Naive thymus-derived CD4-positive, alpha-beta T cell (primary cell): ENCODE measurements around the gene IL26. TPM values are rescaled to one million over a fixed set of nuclear protein-coding genes. Genes with fewer than 3 reads are reported as not detected.
"Not testable (repeated sequence)": the region's sequence is repeated elsewhere in the genome, so short reads cannot be mapped to it uniquely, and the experiment has no call there.

Experiments used
- ATAC-seq: fragments of 150-1000 bp; cut with Tn5 transposase; 2 replicates; pipeline ENCODE4 v1.10.0; 2021; ENCODE audit warnings: mild to moderate bottlenecking, moderate library complexity
- CTCF ChIA-PET: fragments of 350-600 bp; sonication (Branson Sonifier 250); formaldehyde crosslinking; loops from one replicate; lab custom pipeline; 2021; ENCODE audit warnings: antibody characterized with exemption; lab: Charles Lee
- POLR2A ChIA-PET: fragments of 350-600 bp; sonication (Branson Sonifier 250); formaldehyde crosslinking; loops from one replicate; lab custom pipeline; 2021; ENCODE audit warnings: antibody characterized with exemption, inconsistent platforms; lab: Charles Lee
- DNase-seq, 9 donors: peaks; one replicate each; pipeline versions ENCODE4 v3.0.0 to v3.0.0-alpha.2; 2020 to 2022; ENCODE audit warnings: mixed read lengths in 1 of 9
- H3K27ac ChIP-seq: one replicate; pipeline ENCODE4 v1.7.0; 2013; ENCODE audit warnings: mild to moderate bottlenecking, low read depth, low read length, moderate library complexity
- H3K27me3 ChIP-seq, 2 donors: one replicate each; pipeline ENCODE4 v1.7.0; 2013; ENCODE audit warnings: low read length in 2 of 2, mild to moderate bottlenecking in 2 of 2, moderate library complexity in 2 of 2; ENCODE audit not compliant: control insufficient read depth in 2 of 2, insufficient read depth in 2 of 2
- H3K36me3 ChIP-seq, 3 experiments: 1 replicate in 2 of 3; 2 replicates in 1 of 3; pipeline ENCODE4 v1.7.0; 2013; ENCODE audit warnings: low read length in 3 of 3, mild to moderate bottlenecking in 3 of 3, moderate library complexity in 1 of 3; ENCODE audit not compliant: insufficient read depth in 3 of 3, control insufficient read depth in 2 of 3
- H3K4me1 ChIP-seq, 2 donors: one replicate each; pipeline ENCODE4 v1.7.0; 2013; ENCODE audit warnings: low read length in 2 of 2, mild to moderate bottlenecking in 2 of 2, moderate library complexity in 1 of 2; ENCODE audit not compliant: control insufficient read depth in 2 of 2, insufficient read depth in 2 of 2
- H3K4me3 ChIP-seq: 2 replicates; pipeline ENCODE4 v1.7.0; 2013; ENCODE audit warnings: mild to moderate bottlenecking, low read length
- H3K9me3 ChIP-seq, 3 experiments: 1 replicate in 2 of 3; 2 replicates in 1 of 3; pipeline ENCODE4 v1.7.0; 2013; ENCODE audit warnings: low read length in 3 of 3; ENCODE audit not compliant: control insufficient read depth in 2 of 3
- H3K27ac Mint-ChIP-seq, 9 donors: one replicate each; pipeline ENCODE4 v1.8.0; 2020 to 2022; ENCODE audit warnings: mixed read lengths in 9 of 9, mild to moderate bottlenecking in 8 of 9, moderate library complexity in 5 of 9, inconsistent platforms in 2 of 9
- H3K27me3 Mint-ChIP-seq, 5 donors: one replicate each; pipeline ENCODE4 v1.8.0; 2021 to 2022; ENCODE audit warnings: mixed read lengths in 5 of 5, mild to moderate bottlenecking in 1 of 5
- H3K36me3 Mint-ChIP-seq, 5 donors: one replicate each; pipeline ENCODE4 v1.8.0; 2020 to 2022; ENCODE audit warnings: mixed read lengths in 5 of 5, mild to moderate bottlenecking in 3 of 5, inconsistent platforms in 1 of 5
- H3K4me1 Mint-ChIP-seq, 7 donors: one replicate each; pipeline ENCODE4 v1.8.0; 2020 to 2022; ENCODE audit warnings: mixed read lengths in 7 of 7, mild to moderate bottlenecking in 3 of 7, inconsistent platforms in 1 of 7
- H3K4me3 Mint-ChIP-seq, 10 donors: one replicate each; pipeline ENCODE4 v1.8.0; 2020 to 2022; ENCODE audit warnings: mild to moderate bottlenecking in 10 of 10, mixed read lengths in 10 of 10, moderate library complexity in 6 of 10, inconsistent platforms in 2 of 10
- H3K9me3 Mint-ChIP-seq, 11 donors: one replicate each; pipeline ENCODE4 v1.8.0; 2020 to 2022; ENCODE audit warnings: mixed read lengths in 11 of 11, mild to moderate bottlenecking in 4 of 11, inconsistent platforms in 1 of 11, moderate library complexity in 1 of 11
- intact Hi-C, 2 donors: fragments of 100-400 bp; cut with micrococcal nuclease; formaldehyde crosslinking; loops; one replicate each; pipeline ENCODE4 v1.15.1; 2023
- polyA plus RNA-seq, 2 donors: library from polyadenylated mRNA; unstranded; fragments of 300-500 nt; fragmentation: Illumina TruSeq; gene quantifications; one replicate each; pipeline ENCODE4 v1.2.3, GENCODE V29; 2021
- total RNA-seq, 6 experiments: library from RNA in 5 of 6; stranded (reverse) in 5 of 6; gene quantifications; 1 replicate in 5 of 6; 2 replicates in 1 of 6; pipeline ENCODE4 v1.2.3 and lab custom pipeline; 2021 to 2026

The IL26 gene
- total and polyA plus RNA-seq, 7 experiments from 2014 or later, result 4.5 TPM; not detected in 6

DNA sequence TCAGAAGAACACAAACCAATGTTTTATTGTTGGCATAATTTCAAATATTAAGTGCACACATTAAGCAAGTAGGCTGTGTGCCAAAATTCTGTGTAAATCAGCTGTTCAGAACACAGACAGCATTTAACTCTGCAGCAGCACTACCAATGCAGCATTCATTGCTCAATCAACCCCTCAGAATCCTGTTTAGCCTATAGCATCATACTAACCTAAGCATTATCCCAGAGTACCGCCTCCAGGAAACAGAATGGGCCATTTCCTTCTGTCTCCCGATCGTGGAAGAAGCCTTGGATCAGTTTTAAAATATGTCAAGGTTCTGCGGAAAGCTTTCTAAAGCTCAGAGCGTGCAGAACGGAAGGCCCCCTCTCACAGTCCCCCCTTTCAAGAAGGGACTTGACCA lies 3.3 kb downstream of the IL26 start:
- H3K27ac ChIP-seq, result no peak overlapping the region
- DNase-seq (no peak), ATAC-seq (no peak)
- peak overlapping the region in 1 of 9 donors; percentile 19 for H3K27ac Mint-ChIP-seq
- H3K9me3 ChIP-seq, result no peaks in the 10 kb centered on the region
- no peaks in the 10 kb centered on the region for H3K9me3 Mint-ChIP-seq
- ChIA-PET POLR2A (interaction anchor here (0.6 to 1.4 kb wide), 5 partner anchors 14 to 898 kb away, joined by 3 to 5 read pairs (median 4); no protein-coding TSS in a partner anchor), CTCF (interaction anchor here (0.5 to 4.3 kb wide), 20 partner anchors 9 to 868 kb away, joined by 3 to 67 read pairs (median 5); no protein-coding TSS in a partner anchor)
- H3K4me1 ChIP-seq, result no peaks in the 10 kb centered on the region
- H3K4me3 ChIP-seq, result no peak overlapping the region
- H3K27me3 ChIP-seq, result no peaks in the 10 kb centered on the region
- H3K4me3 Mint-ChIP-seq, result peak overlapping the region in 1 of 10 donors; percentile 10
- peaks cover 0 to 16% (median 0%) of the 10 kb centered on the region in 5 donors for H3K27me3 Mint-ChIP-seq
- peaks cover 0 to 5% (median 0%) of the 10 kb centered on the region in 5 donors for H3K36me3 Mint-ChIP-seq
- H3K36me3 ChIP-seq, result no peaks in the 10 kb centered on the region
- intact Hi-C loops, result loop anchor here (2.0 to 5.0 kb wide), 2 partner anchors 48 to 585 kb away; partner anchors contain the start of gene MDM2 (in 1 of the 2)
- peaks cover 6 to 35% (median 6%) of the 10 kb centered on the region in 7 donors for H3K4me1 Mint-ChIP-seq

DNA sequence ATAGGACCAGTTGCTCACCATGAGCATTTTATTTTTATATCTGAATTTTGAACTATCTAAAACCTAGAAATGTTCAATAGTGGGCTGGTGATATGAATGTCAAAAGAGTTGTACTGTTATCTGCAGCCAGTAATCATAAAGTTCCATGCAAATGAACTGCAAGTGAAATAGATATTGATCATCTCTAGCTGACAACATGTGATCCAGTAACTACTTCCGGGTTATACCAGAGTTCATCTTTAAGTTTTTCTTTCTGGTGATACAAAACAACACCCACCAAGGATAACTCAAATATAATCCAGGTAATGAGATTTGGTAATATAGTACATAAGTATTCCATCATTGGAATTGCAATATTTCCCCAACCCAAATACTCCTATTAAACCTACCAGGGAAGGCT lies 4.1 kb downstream of the IL26 start:
- no peaks in the 10 kb centered on the region for H3K36me3 ChIP-seq
- CTCF ChIA-PET, result interaction anchor here (0.7 to 2.3 kb wide), 2 partner anchors 96 to 181 kb away, joined by 3 to 12 read pairs; no protein-coding TSS in a partner anchor

DNA sequence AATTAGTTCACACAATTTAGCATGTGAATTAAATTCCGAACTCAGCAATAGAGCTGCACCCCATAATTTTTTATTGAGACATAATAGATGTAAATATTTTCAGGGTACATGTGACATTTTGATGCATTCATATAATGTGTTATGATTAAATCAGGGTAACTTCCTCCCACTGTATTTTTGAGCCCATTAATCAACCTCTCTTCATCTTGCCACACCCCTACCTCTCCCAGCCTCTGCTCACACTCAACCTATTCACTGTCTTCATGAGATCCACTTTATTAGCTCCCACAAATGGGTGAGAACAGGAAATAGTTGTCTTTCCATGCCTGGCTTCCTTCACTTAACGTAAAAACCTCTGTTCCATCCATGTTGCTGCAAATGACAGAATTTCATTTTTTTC lies 14.7 kb downstream of the IL26 start:
- POLR2A ChIA-PET, result no interaction called here
- no peak overlapping the region for H3K4me3 ChIP-seq

More for the DNA sequence above, 4.1 kb downstream of the IL26 start:
- Mint-ChIP-seq H3K9me3 (no peaks in the 10 kb centered on the region), H3K4me3 (no peak overlapping the region), H3K27me3 (peaks cover 0 to 19% (median 0%) of the 10 kb centered on the region in 5 donors), H3K4me1 (peaks cover 6 to 31% (median 6%) of the 10 kb centered on the region in 7 donors), H3K36me3 (peaks cover 0 to 3% (median 0%) of the 10 kb centered on the region in 5 donors), H3K27ac (no peak overlapping the region)
- Histone ChIP-seq H3K4me3 (no peak overlapping the region), H3K27me3 (no peaks in the 10 kb centered on the region), H3K4me1 (no peaks in the 10 kb centered on the region), H3K9me3 (no peaks in the 10 kb centered on the region), H3K27ac (no peak overlapping the region)
- no peak for DNase-seq
- POLR2A ChIA-PET, result no interaction called here
- no peak for ATAC-seq
- intact Hi-C loops, result loop anchor here in 1 of 2 donors (5.0 kb wide), 1 partner anchor 586 kb away; the partner anchor contains the start of gene MDM2

DNA sequence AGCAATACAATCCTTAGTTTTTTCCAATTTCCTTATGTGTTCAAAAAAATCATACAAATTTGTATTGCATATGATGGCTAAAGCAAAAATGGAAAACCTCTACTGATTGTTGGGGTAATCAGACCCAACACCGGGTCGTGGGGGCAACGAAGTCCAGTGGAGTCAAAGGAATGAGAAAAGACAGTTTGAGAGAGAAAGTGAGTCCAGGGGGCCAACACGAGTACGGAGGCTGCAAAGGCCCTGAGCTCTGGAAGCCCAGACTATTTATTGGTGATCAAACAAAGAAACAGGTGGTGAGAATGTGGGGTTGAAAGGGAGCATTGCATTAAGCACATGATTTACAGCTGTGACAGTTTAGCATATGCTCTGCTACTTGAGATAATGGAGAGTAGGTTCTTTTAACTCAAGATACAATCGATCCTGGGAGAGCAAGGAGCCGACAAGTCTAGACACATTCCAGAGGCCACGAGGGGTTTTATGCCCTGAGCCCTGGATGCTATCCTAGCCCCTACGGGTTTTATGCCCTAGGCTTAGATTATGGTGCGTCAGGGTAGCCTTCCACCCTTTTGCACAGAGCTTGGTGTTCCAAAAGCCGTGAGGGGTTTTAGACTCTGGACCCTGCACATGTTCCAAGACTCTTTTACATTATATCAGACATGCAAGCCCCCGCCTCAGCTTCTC lies 16.4 kb downstream of the IL26 start:
- H3K4me3 Mint-ChIP-seq, H3K4me1 ChIP-seq, H3K27me3 ChIP-seq, H3K4me3 ChIP-seq, ATAC-seq, H3K27ac ChIP-seq, intact Hi-C loops, POLR2A ChIA-PET, H3K36me3 ChIP-seq, H3K9me3 ChIP-seq, DNase-seq, H3K9me3 Mint-ChIP-seq: not testable (repeated sequence)
- peaks cover 0 to 20% (median 4%) of the 10 kb centered on the region in 7 donors for H3K4me1 Mint-ChIP-seq
- H3K27me3 Mint-ChIP-seq, result peaks cover 0 to 28% (median 0%) of the 10 kb centered on the region in 5 donors
- peaks cover 0 to 15% (median 0%) of the 10 kb centered on the region in 5 donors for H3K36me3 Mint-ChIP-seq
- H3K27ac Mint-ChIP-seq, result peak overlapping the region in 1 of 9 donors; percentile 36
- CTCF ChIA-PET, result interaction anchor here (0.5 kb wide), 1 partner anchor 194 kb away, joined by 3 read pairs; no protein-coding TSS in a partner anchor

More for the DNA sequence above, 14.7 kb downstream of the IL26 start:
- H3K36me3 Mint-ChIP-seq, result peaks cover 0 to 15% (median 0%) of the 10 kb centered on the region in 5 donors
- H3K36me3 ChIP-seq, result no peaks in the 10 kb centered on the region
- H3K27ac ChIP-seq, result no peak overlapping the region
- no peak overlapping the region for H3K4me3 Mint-ChIP-seq
- H3K27me3 Mint-ChIP-seq, result peaks cover 0 to 25% (median 0%) of the 10 kb centered on the region in 5 donors
- H3K9me3 ChIP-seq, result no peaks in the 10 kb centered on the region
- no peaks in the 10 kb centered on the region for H3K4me1 ChIP-seq
- no peak for ATAC-seq
- intact Hi-C loops, result no loop called here
- H3K9me3 Mint-ChIP-seq, result no peaks in the 10 kb centered on the region
- CTCF ChIA-PET, result interaction anchor here (0.7 to 1.5 kb wide), 2 partner anchors 12 to 170 kb away, joined by 3 to 4 read pairs; no protein-coding TSS in a partner anchor
- H3K27me3 ChIP-seq, result no peaks in the 10 kb centered on the region
- H3K27ac Mint-ChIP-seq, result peak overlapping the region in 2 of 9 donors; percentile 4 to 5
- peaks cover 0 to 20% (median 4%) of the 10 kb centered on the region in 7 donors for H3K4me1 Mint-ChIP-seq
- DNase-seq, result no peak

DNA sequence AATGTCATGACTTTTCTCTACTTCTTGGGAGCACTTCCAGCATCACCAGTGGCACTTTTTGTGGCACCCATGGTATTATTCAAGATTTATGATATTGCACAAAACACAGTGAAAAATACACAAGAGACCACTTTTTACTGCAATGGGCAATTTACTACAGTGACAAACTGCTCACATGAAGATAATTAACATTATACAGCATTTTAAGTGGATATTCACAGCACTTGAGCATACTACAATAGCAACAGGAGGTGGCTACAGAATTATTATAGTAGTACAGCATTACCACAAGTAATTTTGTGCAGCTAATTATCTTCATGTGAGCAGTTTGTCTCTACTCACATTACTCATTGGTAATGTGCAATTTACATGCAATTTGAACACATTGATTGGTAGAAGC lies 18.3 kb downstream of the IL26 start:
- peaks cover 0 to 8% of the 10 kb centered on the region in 2 donors for H3K4me1 ChIP-seq
- H3K27me3 ChIP-seq, result no peaks in the 10 kb centered on the region
- H3K9me3 ChIP-seq, result no peaks in the 10 kb centered on the region
- Mint-ChIP-seq H3K27me3 (peaks cover 0 to 23% (median 0%) of the 10 kb centered on the region in 5 donors), H3K4me3 (no peak overlapping the region), H3K4me1 (peaks cover 6 to 35% (median 14%) of the 10 kb centered on the region in 7 donors), H3K9me3 (no peaks in the 10 kb centered on the region), H3K36me3 (peaks cover 0 to 16% (median 0%) of the 10 kb centered on the region in 5 donors), H3K27ac (no peak overlapping the region)
- intact Hi-C loops, result no loop called here
- no peaks in the 10 kb centered on the region for H3K36me3 ChIP-seq
- CTCF ChIA-PET, result interaction anchor here (1.1 kb wide), 1 partner anchor 11 kb away, joined by 4 read pairs; no protein-coding TSS in a partner anchor
- ATAC-seq (no peak), DNase-seq (no peak)
- no peak overlapping the region for H3K27ac ChIP-seq
- POLR2A ChIA-PET, result no interaction called here
- no peak overlapping the region for H3K4me3 ChIP-seq

DNA sequence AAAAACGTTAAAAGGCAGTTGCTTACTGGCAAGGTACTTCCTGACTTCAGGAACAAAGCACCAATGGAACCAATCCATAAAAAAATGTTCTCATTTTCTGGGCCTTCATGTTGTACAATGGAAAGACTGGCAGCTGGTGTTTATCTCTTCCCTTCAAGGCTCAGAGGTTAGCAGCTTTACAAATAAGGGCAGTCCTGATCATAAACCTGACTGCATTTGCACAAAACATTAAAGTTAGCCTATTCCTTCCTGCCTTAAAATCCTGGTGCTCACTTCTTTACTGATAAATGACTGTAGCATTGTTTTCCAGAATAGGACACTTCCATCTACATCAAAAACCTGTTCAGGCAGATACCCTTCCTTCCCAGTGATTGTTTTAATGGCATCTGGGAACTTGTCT lies 19.2 kb downstream of the IL26 start:
- Mint-ChIP-seq H3K27me3 (peaks cover 0 to 16% (median 0%) of the 10 kb centered on the region in 5 donors), H3K27ac (no peak overlapping the region), H3K36me3 (peaks cover 0 to 14% (median 0%) of the 10 kb centered on the region in 5 donors), H3K9me3 (no peaks in the 10 kb centered on the region), H3K4me3 (no peak overlapping the region), H3K4me1 (peaks cover 7 to 28% (median 15%) of the 10 kb centered on the region in 7 donors)
- DNase-seq (no peak), ATAC-seq (no peak)
- Histone ChIP-seq H3K27me3 (no peaks in the 10 kb centered on the region), H3K9me3 (no peaks in the 10 kb centered on the region), H3K4me3 (no peak overlapping the region), H3K27ac (no peak overlapping the region), H3K36me3 (no peaks in the 10 kb centered on the region), H3K4me1 (peaks cover 0 to 8% of the 10 kb centered on the region in 2 donors)
- intact Hi-C loops, result no loop called here
- CTCF ChIA-PET, result interaction anchor here (0.7 to 1.1 kb wide), 2 partner anchors 10 to 197 kb away, joined by 3 to 4 read pairs; no protein-coding TSS in a partner anchor
- POLR2A ChIA-PET, result no interaction called here
